Myocyte (in vitro differentiated cells): ENCODE measurements around the gene SFSWAP. TPM values are rescaled to one million over a fixed set of nuclear protein-coding genes. Genes with fewer than 3 reads are reported as not detected.

Experiments used
- total RNA-seq: library from RNA; depleted of rRNA; stranded (reverse); fragments of >200 nt; gene quantifications from 2 replicates; pipeline ENCODE4 v1.2.3, GENCODE V29; 2014

SFSWAP gene
- total RNA-seq, 1 donor from 2014 or later, result 24.0 TPM

Other genes with a start within 250 kb of the SFSWAP start
- 15.5 and 40.1 TPM in 2 replicates for gene MMP17, start 117.3 kb downstream of the SFSWAP start, total RNA-seq
- gene ULK1, start 183.5 kb downstream of the SFSWAP start, total RNA-seq, result 11.2 and 21.3 TPM in 2 replicates
- gene PUS1, start 218.2 kb downstream of the SFSWAP start, total RNA-seq, result 10.9 and 14.3 TPM in 2 replicates
- gene EP400, start 238.9 kb downstream of the SFSWAP start, total RNA-seq, result 9.4 and 11.9 TPM in 2 replicates